Measurements from ENCODE around the gene TTC39C.

TTC39C gene

DNA sequence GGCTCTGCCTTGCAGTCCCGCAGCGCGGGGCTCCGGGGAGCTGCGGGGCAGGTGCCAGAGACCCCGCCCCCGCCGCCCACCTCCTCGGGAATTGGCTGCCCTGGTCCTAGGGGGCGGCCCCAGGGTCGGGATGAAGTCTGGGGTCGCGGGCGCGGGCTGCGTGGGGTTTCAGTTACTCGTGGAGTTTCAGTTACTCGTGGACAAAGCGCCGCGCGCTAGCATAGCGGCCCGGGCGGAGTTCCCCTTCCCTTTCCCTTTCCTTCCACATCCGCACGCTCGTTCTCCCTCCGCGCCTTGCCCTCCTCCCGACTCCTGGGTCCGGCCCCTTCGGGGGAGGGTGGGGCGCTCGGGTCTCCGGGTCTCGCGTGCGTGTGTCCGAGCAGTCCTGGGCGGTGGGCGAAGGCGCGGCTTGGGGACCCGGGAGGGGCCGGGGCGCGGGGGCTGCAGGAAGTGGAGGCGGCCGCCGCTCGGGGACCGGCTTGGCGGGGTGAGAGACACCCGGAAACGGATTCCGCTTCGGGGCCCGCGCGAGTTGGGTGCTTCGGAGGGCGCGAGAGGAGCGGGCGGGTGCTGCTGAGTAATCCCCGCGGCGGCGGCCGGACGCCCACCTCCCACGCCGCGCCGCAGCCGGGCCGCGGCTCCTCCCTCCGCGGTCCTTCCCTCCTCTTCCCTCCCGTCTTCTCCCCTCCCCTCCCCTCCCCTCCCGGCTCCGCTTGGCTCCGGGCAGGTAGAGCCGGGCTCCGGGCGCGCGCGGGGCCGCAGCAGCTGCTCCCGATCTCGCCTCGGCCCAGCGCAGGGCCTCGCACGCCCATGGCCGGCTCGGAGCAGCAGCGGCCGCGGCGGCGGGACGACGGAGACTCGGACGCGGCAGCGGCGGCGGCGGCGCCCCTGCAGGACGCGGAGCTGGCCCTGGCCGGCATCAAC, at the start of gene TTC39C:
TSS of gene TTC39C (plus strand) at position 693 of the 924 bp plus-strand sequence. CDS start at position 811, 118 bp downstream.
- peak; percentile 39 for DNase-seq

DNA sequence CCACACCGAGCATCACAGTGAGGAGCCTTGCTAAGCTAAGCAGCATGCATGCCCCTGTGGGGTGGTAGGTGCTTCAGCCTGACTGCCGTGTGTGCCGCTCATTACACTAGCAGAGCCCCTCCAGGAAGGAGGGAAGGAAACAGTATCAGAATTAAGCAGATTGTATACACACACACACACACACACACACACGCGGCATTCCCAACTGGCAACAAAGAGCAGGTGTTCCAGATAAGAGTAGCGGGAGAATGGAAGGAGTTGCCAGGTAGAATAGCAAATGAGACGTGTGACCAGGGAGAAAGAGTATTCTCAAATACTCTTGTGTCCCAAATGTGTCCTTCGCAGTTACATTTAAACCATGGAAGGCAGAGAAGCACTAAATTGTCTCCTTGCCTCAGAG, 47.6 kb upstream of the TTC39C start:
- DNase-seq: no peak

DNA sequence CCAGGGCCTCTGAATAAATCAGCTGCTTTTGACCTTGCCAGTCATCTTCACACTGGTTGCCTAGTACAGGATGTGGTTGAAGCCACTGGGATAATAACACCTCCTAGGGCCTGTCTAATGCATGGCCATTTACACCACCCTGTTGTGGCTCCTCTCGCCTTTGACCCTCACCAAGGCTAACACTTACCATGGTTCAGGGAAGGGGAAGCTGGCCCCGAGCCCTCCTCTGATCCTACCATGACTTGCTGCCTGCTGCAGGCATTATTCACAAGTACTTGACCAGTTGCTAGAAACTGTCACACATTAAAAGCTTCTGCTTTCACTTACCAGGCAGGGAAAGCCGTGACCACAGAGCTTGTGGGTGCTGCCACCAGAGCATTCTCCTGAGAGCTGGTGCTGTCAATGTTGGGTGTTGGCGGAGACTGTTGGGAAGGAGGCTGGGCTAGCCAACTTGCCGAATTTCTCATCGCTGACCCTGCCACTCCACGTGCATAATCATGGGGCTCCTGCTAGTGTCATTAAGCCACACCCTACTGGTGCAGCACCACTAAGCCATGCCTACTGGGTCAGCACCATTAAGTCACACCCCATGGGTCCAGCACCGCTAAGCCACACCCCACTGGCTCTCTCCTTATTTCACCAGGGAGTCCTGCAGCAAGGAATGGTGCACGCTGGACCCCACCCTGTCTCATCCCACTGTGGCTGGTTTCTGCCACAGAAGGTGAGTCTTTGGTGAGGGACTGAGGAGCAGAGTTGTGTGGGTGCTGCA, 47.0 kb upstream of the TTC39C start:
- DNase-seq: no peak

DNA sequence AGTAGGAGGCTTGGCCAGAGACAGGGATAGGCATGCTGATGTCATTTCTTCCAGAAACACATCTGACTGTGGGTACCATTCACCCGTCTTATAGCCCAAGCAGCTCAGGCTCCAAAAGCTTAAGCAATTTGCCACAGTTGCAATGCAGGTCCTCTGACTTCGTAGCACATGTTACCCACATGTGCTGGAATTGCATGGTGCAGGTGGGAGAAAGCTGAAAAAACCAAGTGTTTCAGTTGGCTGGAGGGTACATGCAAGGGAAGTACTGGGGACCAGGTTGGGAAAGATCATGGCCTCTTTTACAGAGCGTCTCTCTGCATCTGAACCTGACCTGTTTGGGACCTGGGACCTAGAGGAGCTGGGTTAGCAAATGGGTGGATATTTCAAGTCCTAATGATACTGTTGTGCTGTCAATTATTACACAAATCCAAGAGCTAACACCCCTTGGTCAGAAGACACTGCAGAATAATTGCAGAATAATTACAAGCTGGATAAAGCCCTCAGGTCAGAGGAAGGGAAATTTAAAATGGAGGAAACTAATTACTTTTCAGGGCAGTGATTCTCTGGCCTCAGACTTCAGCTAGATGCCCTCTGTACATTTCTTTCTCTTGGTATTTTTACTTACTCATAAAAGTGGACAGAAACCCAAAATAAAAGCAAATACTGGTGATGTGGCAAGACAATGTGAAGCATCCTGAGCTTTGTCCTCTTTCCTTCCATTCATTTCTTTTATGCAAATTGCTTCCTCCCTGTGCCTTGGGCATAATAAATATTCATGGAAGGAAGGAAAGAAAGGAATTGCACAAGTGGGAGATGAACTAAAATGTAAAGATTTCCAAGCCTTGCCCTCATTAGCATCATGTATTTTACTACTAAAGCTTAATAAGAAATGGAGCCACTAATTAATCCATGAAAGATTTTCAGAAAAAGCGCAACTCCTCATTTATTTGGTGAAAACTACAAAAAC, 45.6 kb upstream of the TTC39C start:
- no peak for DNase-seq

DNA sequence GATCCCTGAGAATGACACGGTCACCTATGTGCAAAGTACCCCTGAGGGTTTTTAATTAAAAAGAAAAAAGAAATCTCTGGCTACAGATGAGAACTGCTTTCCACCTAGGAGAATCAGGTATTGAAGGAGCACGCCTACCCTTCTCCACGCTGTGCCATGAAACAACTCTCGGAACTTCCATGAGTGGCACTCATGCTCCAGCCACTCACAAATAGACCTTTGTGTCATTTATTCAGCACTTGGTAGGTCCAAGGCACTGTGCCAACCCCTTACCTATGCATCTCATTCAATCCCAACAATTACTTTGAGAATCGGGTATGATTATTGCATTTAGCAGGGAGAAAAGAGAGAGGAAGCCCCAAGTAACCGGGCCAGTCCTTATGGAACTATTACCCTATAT, 44.9 kb upstream of the TTC39C start:
- no peak for DNase-seq

DNA sequence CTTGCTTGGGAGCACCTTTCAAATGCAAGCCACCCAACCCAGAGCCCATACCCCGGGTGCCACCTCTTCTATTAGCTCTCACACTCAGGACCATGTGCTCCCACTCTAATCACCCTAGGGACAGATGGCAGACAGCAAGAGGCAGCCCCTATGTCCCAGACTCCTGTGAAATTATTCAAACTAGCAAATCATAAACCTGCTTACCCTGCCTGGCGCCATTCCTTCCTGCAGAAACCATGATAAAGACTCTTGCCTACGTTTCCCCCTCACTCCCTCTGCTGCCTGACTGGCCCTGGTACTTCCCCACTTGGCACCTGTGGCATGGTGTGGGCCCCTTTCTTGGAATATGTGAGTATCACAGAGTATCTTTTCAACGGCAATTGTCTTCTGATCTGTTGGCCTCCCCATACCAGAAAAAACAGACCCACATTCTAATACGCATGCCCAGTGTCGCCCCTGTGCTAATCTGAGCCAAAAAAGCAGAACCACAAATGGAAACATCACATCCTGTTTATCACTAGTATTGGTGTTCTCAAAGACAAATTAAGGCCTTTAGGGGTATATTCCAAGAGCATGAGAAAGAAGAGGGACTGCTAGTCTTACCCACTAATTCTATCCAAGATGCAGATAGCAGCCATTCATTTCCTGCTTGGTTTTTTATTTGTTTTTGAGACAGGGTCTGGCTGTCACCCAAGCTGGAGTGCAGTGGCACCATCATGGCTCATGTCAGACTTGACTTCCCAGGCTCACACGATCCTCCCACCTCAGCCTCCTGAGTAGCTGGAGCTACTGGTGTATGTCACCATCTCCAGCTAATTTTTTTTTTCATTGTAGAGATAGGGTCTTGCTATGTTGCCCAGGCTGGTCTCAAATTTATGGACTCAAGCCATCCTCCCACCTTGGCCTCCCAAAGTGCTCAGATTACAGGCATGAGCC, 44.1 kb upstream of the TTC39C start:
- no peak for DNase-seq

DNA sequence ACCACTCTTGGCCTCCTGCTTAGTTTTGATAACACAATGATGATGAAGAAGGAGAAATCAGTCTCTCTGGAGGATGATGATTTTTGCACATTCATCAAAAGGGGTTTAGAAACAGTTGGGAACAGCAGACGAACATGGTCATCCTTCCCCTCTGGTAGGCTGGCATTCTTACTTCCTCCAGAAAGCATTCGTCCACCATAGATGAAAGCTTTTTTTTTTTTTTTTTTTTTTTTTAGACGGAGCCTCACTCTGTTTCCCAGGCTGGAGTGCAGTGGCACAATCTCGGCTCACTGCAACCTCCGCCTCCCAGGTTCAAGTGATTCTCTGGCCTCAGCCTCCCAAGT, 43.5 kb upstream of the TTC39C start:
- DNase-seq: no peak

DNA sequence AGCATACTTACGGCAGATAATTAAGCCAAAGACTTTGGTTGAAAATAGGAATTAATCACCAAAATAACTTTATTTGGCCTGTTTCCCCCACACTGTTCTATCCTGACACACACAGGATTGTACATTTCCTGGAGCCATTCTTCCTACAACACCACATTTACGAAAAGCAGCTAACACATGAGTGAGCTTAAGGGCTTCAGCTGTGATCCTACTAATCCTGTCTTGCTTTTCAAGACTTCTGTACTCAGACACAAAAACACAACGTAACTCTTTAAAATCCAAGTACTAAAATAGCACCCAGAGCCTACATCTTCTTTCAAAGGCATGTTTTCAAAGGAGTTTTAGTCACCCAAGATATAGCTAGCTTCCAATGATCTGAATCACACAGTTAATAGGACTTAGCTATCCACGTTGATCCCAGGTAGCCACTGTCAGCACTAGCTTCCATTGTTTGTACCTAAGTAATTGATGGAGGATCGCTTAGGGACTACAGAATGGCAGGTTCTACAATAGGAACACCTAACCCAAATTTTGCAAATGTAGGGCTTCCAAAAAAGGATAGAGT, 42.8 kb upstream of the TTC39C start:
- DNase-seq: no peak

DNA sequence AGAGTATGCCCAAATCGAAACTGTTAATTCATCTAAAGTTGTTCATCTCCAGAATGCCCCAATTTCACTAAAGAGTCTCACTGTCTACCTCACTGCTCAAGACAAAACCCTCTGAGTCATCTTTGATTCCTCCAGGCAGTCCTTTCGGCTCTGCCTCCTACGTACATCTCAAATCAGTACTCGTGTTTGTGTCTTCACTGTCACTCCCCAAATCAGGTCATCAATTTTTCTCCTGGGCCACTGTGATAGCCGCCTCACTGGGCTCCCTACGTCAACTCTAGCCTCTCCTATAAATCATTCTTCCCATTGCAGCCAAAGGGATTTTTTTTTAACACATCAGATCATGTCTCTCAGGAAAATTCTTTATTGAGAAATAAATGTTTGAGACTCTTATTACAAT, 42.1 kb upstream of the TTC39C start:
- no peak for DNase-seq

DNA sequence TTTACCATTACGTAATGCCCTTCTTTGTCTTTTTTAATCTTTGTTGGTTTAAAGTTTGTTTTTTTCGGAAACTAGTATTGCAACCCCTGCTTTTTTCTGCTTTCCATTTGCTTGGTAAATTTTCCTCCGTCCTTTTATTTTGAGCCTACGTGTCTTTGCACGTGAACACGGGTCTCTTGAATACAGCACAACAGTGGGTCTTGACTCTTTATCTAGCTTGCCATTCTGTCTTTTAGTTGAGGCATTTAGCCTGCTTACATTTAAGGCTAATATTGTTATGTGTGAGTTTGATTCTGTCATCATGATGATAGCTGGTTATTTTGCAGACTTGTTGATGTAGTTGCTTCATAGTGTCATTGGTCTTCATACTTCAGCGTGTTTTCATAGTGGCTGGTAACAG, 37.5 kb upstream of the TTC39C start:
- no peak for DNase-seq

DNA sequence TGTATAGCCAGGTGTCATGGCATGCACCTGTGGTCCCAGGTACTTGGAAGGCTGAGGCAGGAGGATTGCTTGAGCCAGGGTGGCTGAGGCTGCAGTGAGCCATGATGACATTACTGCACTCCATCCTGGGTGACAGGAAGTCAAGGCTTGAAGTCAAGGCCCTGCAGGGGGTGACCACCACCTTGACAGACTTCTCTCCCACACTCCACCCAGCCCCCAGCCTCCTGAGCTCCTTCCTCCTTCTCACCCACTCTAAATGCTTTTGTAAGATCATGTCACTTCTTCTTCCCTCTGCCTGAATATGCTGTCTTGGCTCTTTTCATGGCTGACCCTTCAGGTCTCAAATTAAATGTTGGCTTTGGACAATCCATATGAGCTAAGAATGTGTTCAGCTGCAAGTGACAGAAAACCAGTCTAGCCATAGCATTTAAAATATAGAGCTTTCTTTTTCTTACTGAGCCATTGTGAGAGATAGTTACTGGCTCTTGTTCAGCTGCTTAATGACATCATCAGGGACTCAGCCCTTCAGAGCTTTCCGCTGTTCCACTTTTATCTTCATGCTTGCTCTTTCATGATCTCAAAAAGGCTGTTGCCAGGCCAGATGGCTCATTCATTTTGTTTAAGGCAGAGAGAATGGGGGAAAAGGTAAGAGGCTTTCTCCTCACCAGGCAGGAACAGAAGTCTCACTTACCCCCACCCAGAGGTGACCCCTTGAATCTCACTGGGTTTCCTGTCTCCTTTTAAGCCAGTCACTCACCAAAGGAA, 36.7 kb upstream of the TTC39C start:
- no peak for DNase-seq

DNA sequence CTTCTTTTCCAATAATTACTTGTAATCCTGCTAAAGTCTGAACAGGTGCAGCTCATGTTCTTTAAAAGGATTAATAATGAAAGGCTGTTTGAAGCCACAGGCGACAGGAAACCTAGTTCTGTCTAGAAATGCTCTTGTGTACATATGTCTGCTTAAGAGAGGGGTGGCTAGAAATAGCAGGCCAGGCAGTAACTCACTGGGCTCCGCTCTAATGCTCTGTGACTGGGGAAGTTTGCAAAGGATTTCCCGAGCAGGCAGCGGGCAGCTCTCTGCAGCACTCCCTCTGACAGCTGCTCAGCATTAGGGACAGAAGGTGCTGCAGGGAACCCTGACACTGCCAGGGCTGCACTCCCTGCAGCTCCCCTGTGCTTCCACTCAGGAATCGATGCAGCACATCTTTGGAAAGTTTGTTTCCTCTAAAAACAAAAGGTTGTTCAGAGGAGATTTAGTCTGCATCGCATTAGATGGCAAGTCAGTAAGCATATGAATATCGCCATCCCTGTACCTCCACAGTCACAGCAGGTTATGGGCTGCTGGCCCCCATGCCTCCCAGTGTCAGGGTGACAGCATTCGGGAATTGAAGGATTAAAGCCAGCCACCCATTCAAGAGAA, 33.1 kb upstream of the TTC39C start:
- DNase-seq: no peak

DNA sequence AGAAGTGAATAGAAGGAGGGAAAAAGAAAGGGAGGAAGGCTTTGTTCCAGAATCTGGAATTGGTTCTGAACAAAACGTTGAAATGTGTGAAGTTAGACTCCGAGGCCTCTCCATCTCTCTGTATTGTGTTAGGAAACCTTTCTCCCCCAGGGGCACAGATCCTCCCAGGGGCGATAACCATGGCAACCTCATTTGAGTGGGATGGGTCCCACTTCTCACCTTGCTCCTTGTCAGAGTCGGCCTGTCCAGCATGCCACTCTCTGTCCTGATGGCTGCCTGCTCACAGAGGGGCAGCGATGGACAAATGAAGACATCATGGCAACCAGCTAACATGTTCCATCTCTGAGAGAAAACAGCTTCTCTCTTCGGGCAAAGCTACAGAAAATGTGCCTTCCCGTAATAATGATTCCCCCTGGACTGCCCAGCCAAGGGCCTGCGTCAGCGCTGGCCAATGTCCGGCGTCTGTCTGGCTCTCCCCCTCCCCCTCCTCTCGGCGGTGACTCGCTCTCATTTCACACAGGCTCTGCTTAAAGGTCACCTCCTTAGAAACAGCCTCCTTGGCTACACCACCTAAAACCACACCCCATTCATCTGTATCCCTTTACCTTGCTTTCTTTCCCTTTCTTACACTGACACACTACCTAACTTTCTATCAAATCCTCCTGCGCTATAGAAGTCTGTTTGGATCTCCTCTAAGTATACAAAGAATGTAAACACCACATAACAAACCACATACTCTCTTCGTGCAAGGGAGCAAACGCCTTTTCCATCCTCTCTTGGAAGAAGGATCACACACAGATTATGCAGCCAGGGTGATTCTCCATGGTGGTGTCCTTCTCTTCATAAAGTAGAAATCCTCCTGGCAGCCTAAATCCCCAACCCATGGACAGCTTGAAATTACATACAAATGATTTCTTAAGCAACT, 32.1 kb upstream of the TTC39C start:
- DNase-seq: peak; percentile 12

DNA sequence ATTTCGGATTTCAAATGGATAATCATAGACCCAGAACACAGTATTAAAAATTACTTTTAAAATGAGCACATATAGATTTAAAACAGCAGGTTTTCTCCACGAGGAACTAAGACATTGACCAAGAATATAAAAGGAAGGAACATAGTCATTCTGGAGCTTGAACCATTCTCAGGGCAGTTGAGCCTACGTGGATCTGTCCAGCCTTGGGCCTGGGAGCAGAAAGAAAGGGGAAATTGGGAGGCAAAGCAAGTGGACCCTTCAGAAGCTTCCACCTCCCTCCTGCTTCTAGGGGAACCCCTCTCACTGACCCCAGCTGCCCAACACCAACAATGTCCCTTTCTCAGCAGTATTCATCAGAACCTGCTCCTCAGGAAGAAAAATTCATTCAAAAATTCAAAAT, 31.4 kb upstream of the TTC39C start:
- DNase-seq: no peak

DNA sequence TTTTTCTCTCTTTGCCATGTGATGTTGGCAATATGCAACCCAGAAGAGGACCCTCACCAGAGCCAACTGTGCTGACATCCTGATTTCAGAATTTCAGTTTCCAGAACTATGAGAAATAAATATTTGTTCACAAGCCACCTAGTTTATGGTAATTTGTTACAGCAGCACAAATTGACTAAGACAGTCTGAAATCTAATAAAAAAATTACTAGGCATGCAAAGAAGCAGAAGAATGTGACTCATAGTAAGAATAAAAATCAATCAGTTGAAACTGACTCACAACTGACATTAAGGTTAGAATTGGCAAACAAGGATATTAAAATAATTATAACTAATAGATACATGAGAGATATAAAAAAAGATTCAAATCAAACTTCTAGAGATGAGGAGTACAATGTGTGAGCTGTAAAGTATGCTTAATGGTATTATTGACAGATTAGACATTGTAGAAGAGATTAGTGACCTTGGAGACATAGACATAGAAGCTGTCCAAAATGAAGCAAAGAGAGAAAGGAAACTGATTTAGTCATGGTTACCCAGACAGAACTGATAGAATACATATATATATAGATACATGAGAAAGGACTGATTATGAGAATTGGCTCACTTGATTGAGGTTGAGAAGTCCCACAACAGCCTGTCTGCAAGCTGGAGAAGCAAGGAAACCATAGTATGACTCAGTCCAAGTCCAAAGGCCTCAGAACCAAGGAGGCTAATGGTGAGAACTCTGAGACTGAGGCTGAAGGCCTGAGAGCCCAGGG, 27.8 kb upstream of the TTC39C start:
- DNase-seq: no peak

DNA sequence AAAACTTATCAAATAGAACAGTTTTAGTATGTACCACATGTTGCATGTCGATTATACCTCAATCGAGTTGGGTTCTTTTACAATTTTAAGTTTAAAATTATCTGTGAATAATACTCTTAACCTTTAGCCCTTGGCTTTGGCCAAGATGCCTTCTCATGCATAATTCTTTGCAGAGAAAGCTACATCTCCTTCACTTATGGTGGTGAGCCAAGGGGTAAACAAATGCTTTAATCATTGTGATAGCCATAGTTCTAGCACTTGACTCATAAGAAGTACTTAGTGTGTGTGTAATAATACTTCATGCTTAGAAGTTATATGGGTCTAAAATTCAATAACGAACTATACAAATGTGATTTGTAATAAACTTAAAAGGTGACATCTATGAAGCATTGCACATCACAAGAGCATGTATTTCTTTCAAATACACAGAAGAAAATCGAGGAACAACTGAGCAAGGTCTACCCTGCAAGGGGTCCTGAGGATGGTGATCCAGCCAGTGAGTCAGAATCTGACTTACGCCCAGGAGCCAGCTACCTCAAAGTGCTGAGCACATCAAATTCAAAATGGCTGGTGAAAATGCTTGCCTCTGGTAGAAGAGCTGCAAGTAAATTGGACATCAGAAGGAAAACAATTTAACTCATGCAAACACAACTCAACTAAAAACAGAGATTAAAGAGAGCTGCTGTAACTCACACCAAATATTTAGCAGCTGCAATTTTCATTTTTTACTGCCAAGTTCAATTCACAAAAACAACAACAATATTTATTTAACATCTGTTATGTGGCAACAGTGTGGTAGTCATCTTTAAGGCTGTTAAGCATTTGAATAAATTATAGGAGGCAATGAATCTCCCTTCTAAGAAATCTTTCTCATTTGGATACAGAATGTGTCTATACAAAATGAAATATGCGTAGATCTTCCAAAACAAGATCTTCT, 23.8 kb upstream of the TTC39C start:
- no peak for DNase-seq

Data from GOT3 (cell line).